GM21515 (cell line): ENCODE measurements around the gene SPTBN4.
"Not testable (repeated sequence)": the region's sequence is repeated elsewhere in the genome, so short reads cannot be mapped to it uniquely, and the experiment has no call there.

ENCODE experiments used
- ATAC-seq: cut with Tn5 transposase; IDR thresholded peaks from one replicate; pipeline ENCODE4 v1.9.1; 2021; ENCODE audit not compliant: unreplicated experiment

SPTBN4 gene

DNA sequence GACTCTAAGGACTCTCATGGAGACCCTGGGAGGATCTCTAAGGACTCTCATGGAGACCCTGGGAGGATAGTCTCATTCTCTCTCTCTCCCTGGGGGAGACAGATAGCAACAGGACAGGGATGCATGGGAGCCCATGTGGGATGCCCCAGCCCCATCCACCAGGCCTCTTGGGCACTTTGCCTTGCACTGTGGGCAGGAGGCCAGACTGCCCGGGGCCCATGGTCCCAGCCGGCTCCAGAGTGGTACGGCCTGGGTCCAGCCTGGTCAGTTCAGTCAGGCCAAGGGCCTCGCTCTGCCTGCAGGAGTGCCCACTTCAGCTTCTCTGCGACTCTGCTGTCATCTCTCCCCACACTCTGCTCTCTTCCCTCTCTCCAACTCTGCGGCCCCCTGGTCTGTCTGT, 61.3 kb downstream of the SPTBN4 start:
- ATAC-seq, result no peak

DNA sequence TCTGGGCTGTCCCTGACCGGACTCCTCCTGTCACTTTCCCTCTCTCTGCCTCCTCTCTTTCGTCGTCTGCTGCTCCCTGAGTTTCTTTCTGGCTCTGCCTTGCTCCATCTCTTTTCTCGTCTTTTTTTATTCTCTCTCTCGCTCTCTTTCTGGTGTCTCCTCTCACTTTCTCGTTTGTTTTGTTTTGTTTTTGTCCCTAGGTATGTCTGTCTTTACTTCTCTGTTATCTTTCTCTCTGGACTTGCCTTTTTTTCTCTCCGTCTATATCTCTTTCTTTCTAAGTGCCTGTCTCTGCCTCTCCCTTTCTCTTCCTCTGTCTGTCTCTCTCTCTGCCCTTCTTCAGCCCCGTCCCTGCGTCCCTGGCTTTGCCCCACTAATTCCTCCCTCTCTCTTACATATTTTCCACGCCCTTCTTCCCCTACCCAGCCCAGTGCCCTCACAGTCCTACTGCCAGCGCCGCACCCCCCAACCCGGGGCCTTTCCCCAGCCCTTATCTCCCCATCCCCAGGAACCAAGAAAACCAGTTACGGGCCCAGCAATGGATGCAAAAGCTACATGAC, 61.8 kb downstream of the SPTBN4 start:
- ATAC-seq, result no peak

DNA sequence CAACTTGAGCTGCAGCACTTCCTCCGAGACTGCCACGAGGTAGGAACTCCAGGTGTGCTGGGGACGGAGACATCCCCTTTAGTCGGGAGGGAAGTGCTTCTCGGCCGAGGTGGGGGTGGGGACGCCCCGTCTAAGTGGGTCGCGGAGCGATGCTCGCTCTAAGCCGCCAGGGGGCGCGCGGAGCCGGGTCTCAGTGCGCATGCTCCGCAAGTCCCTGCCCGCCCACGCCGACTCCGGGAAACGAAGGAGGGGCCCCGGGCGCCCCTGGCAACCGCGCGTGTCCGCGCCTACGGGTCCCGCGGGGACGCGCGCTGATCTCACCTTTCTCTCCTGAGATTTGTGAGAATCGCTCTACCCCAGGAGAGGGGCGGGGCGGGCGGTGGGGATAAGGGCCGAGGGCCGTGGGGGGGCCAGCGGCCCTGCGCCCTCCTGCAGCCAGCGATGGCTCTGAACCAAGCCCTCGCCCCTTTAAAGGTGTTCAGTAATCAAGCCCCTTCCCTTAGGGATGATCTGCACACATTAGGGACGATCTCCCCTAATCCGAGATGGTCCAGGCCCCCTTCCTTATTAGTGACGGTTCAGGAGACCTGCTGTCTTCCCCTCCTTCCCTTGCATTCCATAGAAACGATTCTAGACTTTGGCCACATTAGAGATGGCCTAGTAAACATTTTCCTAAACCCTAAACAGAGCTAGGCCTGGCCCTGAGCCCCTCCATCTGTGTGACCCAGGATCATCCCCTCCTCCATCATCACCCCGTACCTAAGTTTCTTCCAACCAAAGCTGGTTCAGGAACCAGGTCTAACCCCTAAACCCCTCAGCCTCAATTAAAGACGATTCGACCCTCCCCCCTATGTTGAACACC, 62.5 kb downstream of the SPTBN4 start:
- ATAC-seq, result peak; percentile 61

DNA sequence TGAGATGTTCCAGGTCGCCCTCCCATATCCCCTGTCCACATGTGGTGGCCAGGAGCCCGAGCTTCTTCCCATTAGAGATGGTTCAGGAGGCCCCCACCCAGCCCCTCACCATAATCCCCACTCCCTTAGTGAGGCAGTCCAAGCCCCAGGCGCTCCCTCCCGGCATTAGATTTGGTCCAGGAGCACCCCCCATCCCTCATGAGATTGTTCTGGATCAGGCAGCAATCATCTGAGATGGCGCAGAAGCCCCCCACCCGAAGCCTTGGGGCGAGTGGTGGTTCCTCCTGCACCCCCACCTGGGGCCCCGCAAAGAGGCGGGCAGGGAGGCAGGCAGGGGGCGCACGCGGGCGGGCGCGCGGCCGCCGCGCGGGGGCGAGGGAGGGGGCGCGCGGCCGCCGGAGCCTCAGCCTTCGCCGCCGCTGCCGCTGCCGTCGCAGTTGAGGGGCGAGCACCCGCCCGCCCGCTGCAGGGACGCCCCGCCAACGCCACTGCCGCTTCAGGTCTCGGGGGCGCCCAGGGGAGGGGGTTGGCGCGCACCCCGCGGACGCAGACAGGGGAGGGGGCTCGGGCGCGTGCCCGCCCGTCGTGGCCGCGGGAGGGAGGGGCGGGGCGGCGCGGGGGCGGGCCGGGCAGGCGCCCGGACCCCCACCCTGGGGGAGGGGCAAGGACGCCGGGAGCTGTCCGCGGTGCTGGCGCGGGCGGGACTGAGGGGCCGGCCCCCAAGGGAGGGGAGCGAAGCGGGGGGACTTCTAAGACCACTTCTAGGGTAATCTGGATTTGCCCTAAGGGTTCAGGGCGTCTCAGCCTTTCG, 63.5 kb downstream of the SPTBN4 start:
- no peak for ATAC-seq

DNA sequence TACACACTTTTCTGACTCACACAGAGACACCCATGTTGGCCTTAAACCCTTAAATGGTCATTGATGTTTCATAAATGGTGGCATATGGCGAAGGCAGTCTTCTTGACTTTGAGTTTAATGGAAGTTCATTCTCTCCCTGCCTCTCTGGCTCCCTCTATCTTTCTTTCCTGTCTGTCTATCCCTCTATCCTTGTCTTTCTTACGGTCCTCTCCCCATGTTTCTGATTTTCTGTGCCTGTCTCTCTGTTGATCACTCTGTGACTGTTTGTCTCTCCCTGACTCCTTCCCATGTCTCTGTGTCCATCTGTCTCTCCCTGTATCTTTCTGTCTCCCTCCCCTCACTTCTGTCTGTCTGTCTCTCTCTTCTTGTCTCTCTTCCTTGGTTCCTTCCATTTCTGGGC, 66.7 kb downstream of the SPTBN4 start:
- ATAC-seq, result no peak

DNA sequence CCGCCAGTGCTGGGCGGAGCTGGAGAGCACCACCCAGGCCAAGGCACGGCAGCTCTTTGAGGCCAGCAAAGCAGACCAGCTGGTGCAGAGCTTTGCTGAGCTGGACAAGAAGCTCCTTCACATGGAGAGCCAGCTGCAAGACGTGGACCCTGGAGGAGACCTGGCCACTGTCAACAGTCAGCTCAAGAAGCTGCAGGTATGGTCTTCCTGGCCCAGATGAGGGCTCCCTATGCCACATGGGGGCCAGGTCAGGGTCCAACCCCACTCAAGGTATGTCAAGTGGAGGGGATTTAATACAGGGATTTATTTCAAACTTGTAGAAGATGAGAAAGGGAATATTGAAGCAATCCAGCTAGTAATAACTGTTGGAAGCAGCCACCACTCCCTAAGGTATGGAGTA, 67.3 kb downstream of the SPTBN4 start:
- ATAC-seq, result no peak

DNA sequence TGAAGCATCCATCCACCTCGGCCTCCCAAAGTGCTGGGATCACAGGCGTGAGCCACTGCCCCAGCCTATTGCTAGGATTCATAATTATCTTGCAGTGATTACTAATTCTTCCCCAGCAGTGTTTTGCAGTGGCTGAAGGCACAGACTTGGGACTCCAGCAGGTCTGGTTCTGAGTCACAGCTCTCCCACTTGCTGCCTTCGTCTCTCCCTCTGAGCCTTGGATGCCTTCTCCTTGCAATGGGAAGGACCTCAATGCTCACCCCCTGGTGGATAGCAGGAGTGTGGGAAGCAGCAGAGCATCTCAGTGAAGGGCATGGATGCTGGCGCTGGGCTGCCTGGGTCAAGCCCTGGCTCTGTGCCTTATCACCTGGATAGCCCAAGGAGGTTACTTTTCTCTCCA, 72.3 kb downstream of the SPTBN4 start:
- no peak for ATAC-seq

DNA sequence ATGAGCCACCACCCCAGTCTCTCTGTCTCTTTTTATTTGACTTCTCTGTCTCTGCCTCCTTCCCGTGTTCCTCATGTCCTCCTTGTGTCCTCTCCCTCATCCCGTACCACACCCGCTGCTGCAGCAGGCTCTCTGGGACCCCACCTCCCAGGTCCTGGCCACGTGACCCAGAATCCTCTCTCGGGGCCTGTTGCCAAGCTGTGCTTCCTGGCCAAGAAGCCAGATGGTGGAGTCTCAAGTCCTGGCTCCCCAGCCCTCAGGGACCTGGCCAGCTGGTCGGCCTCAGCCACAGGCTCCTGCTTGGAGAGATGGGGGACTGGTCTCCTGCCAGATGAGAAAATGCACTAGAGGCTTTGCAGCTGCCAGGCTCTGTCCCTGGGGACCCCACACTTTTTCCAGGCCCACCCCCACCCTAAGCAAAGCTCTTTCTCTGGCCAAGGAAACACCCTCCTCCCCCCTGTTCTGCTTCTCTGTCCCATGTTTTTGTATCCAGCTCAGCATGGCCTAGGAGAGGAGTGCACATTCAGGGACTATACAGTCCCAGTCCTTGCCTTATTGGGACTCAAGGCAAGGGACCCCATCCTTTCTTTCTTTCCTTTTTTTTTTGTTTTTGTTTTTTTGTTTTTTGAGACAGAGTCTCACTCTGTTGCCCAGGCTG, 75.5 kb downstream of the SPTBN4 start:
- no peak for ATAC-seq

DNA sequence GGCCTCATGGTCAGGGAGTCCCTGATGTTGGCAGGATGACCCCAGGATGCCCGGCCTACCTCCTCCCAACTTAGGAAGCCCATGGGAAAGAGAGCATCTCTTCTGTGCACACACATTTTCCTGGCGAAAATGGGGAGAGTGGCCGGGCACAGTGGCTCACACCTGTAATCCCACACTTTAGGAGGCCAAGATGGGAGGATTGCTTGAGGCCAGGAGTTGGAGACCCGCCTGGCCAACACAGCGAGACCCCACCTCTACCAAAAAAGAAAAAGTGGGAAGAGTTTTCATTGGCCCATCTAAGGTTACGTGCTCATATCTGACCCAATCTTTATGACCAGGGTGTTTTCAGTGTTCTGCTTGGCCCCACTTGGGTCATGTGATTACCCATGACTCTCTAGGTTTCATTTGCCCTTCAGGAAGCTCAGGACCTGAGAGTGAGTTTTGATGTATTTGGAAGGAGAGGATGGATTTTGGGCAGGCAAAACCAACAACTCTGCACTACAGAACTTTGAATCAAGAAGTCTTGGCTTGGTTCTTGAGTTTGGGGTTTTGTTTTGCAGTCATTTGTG, 76.3 kb downstream of the SPTBN4 start:
- ATAC-seq, result no peak

DNA sequence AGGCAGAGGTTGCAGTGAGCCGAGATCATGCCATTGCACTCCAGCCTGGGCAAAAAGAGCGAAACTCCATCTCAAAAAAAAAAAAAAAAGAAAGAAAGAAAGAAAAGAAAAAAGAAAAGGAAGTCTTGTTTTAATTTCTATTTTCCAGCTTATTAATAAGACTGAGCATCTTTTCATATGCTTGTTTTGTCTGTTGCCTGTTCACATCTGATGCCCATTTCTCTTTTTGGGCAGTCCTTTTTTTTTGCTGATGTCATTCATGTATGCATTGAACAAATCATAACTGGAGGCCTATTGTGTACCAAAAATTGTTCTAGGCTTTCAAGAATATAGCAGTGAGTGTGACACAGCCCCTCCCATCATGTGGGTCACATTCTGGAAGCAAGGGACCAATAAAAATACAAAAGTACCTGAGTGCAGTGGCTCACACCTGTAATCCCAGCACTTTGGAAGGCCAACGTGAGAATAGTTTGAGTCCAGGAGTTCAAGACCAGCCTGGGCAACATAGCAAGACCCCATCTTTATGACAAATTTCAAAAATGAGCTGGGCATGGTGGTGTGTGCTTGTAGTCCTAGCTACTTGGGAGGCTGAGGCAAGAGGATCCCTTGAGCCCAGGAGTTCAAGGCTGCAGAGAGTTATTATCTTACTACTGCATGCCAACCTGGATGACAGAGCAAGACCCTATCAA, 79.5 kb downstream of the SPTBN4 start:
- not testable (repeated sequence) for ATAC-seq

DNA sequence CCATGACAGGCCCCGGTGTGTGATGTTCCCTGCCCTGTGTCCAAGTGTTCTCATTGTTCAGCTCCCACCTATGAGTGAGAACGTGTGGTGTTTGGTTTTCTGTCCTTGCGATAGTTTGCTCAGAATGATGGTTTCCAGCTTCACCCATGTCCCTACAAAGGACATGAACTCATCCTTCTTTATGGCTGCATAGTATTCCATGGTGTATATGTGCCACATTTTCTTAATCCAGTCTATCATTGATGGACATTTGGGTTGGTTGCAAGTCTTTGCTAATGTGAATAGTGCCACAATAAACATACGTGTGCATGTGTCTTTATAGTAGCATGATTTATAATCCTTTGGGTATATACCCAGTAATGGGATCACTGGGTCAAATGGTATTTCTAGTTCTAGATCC, 80.4 kb downstream of the SPTBN4 start:
- ATAC-seq, result not testable (repeated sequence)

DNA sequence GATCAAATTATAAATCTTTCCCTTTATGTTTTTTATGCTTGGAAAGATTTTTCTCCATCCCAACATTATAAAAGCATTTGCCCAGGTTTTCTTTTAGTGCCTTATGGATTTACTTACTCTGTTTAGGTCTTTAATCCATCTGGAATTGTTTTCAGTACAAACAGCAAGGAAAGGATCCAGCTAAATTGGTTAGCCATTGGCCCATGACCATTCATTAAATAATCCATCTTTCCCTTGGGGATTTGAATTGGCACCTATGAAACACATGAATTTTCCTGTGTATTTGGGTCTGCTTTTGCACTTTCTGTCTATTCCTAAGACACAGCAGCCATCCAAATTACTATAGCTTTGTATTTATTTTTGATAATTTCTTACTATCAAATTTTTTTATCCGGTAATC, 81.0 kb downstream of the SPTBN4 start:
- ATAC-seq, result no peak

DNA sequence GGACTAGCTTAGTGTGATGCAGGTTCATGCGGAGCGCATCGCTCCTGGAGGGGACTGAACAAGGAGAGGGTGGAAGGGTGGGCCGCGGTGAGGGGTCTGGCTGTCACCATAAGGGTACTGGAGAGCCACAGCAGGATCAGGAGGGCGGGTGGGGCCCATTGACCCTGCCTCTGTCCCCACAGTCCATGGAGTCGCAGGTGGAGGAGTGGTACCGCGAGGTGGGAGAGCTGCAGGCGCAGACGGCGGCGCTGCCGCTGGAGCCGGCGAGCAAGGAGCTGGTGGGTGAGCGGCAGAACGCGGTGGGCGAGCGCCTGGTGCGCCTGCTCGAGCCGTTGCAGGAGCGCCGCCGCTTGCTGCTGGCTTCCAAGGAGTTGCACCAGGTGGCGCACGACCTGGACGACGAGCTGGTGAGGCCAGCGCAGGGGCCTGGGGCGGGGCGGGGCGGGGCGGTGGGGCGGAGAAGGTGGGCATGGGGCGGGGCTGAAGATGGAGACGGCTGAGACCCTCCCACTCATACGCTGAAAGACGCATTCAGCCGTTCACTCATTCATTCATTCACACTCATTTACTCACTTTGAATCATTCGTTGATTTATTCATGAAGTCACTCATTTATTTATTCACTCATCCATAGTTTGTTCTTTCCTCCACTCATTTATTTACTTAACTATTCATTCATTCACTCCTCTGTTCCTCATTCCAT, 82.4 kb downstream of the SPTBN4 start:
- ATAC-seq, result no peak

DNA sequence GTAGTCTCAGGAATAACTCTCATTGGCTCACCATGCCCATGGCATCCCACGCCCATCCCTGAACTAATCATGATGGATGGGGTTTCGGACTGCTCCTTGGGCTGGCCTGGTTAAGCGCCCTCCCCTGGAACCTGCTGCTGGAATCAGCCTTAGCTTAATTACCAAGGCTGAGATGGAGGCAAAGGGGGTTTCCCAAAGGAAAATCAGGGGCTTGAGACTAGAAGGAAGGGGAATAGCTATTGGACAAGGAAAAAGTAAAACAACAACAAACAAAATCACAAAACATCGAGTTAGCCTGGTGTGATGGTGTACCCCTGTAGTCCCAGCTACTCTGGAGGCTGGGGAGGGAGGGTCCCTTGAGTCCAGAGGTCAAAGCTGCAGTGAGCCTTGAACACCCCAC, 84.2 kb downstream of the SPTBN4 start:
- ATAC-seq, result no peak

DNA sequence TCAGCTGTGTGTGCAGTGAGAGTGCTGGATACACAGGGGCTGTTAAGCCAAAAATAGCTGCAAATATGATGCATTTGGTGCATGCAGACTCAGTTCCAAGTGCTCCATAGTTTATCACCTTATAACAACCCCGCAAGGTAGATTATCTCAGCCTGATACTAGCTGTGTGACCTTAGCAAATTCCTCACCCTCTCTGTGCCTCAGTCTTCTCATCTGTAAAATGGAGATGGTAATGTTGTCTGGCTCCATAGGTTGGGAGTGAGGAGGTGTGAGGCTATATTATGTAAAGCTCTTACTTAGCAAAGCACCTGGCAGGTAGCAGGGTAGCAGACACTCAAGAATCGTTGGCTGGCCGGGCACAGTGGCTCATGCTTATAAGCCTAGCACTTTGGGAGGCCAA, 86.0 kb downstream of the SPTBN4 start:
- ATAC-seq, result no peak

DNA sequence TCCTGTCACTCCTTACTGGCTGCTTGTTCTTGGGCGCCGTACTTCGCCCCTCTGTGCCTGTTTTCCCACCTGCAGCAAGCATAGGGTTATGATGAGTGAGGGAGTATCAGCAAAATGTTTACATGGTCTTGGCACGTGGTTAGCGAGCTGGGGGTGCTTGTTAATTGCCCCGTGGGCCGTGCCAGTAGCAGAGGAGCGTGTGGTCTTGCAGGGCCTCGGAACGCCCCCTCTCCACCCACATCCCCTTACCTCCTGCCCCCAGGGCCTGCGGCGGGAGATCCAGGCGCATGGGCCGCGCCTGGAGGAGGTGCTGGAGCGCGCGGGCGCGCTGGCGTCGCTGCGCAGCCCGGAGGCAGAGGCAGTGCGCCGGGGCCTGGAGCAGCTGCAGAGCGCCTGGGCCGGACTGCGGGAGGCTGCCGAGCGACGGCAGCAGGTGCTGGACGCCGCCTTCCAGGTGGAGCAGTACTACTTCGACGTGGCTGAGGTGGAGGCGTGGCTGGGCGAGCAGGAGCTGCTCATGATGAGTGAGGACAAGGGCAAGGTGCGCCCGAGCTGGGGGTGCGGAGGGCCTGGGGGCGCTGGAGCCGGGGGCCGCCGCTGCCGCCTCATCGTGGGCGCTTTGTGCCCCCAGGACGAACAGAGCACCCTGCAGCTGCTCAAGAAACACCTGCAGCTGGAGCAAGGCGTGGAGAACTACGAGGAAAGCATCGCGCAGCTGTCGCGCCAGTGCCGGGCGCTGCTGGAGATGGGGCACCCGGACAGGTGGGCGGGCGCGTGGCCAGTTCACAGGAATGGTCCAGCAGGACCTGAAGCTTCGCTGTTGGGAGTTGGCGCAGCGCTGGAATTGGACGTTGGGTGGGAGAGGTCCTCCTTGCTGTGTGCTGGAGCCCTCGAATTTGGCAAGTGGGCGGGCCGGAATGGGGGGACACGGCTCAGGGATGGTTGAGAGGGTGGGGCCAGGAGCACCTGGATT, 87.4 kb downstream of the SPTBN4 start:
- ATAC-seq, result no peak

DNA sequence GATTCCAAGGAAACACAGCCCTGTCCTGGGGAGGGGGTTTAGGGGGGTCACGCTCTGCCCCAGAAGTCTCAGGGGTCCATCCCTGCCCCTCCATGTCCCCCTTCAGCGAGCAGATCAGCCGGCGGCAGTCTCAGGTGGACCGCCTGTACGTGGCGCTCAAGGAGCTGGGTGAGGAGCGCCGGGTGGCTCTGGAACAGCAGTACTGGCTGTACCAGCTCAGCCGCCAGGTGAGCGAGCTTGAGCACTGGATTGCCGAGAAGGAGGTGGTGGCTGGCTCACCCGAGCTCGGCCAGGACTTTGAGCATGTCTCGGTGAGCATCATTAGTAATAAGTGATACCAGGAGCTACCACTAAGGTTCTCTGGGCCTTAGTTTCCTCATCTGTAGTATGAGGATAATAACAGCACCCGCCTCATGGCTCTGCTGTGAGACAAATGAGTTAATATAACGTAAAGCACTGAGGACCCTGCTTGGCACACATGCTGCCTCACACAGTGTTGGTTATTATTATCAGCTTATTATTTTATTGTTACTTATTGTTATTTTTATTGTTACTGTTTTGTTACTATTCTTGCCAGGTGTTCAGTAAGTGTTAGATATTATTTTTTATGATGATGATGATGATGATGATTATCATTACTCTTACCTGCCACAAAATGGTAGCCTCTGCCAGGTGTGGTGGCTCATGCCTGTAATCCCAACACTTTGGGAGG, 89.3 kb downstream of the SPTBN4 start:
- ATAC-seq, result no peak

DNA sequence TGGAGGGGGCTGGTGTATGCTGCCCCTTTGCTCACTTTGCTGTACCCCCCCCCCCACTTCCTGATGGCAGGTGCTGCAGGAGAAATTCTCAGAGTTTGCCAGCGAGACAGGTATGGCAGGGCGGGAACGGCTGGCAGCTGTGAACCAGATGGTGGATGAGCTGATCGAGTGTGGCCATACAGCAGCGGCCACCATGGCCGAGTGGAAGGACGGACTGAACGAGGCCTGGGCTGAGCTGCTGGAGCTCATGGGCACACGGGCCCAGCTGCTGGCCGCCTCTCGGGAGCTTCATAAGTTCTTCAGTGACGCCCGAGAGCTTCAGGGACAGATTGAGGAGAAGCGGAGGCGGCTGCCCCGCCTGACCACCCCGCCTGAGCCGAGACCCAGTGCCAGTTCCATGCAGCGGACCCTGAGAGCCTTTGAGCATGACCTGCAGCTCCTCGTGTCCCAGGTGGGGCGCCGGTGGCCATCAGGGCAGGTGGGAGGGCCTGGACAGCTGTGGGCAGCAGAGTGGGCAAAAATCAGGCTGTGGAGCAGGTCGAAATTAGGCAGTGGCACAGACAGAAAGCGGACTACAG, 90.2 kb downstream of the SPTBN4 start:
- ATAC-seq, result no peak
